GM12801 (cell line): ENCODE results near the gene ARL14.

ENCODE experiments used
- TF ChIP-seq, protein P1 (sequence below): IDR thresholded peaks from one replicate; pipeline ENCODE4 v1.5.1; 2011; ENCODE audit warnings: control low read depth; ENCODE audit not compliant: insufficient read length; ENCODE audit errors: extremely low read depth

Gene ARL14

DNA sequence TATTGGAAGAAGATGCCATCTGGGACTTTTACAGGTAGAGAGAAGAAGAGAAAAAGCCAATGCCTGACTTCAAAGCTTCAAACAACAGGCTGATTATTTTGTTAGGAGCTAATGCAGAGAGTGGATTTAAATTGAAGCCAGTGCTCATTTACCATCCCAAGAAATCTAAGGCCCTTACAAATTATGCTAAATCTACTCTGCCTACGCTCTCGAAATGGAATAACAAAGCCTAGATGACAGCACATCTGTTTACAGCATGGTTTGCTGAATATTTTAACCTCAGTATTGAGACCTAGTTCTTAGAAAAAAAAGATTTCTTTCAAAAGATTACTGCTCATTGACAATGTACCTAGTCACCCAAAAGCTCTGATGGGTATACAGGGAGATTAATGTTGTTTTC, 16.2 kb downstream of the ARL14 start:
- TF ChIP-seq, protein P1, sequence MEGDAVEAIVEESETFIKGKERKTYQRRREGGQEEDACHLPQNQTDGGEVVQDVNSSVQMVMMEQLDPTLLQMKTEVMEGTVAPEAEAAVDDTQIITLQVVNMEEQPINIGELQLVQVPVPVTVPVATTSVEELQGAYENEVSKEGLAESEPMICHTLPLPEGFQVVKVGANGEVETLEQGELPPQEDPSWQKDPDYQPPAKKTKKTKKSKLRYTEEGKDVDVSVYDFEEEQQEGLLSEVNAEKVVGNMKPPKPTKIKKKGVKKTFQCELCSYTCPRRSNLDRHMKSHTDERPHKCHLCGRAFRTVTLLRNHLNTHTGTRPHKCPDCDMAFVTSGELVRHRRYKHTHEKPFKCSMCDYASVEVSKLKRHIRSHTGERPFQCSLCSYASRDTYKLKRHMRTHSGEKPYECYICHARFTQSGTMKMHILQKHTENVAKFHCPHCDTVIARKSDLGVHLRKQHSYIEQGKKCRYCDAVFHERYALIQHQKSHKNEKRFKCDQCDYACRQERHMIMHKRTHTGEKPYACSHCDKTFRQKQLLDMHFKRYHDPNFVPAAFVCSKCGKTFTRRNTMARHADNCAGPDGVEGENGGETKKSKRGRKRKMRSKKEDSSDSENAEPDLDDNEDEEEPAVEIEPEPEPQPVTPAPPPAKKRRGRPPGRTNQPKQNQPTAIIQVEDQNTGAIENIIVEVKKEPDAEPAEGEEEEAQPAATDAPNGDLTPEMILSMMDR, result no peak

DNA sequence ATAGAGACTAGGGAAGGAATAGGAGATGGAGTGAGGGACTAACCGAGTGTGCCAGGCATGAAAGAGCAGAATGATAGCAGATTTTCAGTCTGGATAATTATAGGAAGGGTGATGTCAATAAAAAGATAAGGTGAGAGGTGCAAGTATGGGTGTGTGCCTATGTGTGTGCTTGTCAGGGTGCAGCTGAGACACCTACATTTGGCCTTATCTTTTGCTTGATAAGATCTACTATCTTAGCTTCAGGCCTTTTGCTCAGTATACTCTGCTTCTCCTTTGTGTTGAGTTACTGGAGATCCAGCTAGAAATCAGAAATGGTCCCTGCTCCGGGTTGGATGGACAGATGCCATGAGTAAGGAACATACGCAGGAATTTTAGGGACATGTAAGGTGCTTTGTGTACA, 17.4 kb downstream of the ARL14 start:
- TF ChIP-seq, protein P1, result no peak

- TF ChIP-seq, protein P1, result no peak
Measured at GRCh38 chr3:160695003-160695402, 18.0 kb downstream of the ARL14 start.

GRCh38 chr3:160695915-160696327, 19.0 kb downstream of the ARL14 start:
- TF ChIP-seq, protein P1, result no peak

DNA sequence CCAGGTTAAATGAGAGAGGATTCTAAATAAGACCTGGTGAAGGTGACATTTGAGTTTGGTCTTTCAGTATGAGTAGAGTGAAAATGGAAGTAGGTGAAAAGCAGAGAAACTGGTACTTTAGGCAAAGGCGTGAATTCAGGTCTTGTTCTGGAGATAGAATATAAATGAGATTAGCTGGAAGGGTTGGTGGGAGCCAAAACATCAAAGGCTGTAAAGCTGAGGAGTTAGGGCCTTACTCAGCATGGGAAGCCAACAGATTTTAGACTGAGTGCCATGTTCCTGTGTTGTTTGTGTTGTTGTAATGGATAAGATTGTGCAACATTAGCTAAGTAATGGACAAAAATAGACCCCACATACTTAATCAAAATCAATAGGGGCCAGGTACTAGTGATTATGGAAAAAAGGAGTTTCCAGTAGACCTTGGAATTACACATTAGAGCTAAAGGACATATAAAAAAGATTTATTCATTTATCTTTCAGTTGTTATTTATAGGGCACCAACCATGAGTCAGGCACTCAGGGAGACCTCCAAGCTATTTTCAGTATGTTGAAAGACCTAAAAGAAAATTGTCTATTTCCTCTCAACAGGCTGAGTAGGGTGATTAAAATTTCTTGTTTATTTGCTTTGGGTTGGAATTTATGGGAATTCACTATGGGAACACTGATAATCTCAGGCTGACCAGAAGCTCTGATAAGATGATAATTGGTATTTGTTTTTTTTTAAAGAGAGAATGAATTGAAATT, 20.8 kb downstream of the ARL14 start:
- TF ChIP-seq, protein P1, result no peak

DNA sequence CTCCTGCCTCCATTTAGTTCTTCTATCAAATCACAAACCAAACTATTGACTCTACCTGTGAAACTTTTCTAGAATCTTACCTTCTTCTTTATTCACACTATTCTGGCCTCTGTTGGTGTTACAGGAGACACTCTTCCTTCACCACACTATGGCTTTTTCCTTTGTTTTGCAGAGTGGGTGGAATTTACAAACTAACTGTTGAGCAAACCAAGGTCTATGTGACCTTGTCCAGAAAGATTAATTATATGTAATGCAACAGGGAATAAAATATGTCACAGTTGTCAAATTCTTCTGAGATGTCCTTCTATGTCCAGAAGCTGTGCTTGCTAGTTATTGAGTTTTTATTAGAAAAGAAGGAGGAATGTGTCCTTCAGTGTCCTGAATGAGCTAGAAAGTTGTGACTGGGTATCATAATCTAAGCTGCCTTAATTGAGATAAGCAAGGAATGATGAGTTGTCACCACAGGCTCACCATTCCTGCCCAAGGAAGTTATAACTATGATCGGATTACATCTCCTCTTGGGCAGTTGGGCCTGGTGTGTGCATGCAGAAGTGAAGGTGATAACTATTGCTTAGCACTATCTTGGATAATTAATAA, 21.7 kb downstream of the ARL14 start:
- TF ChIP-seq, protein P1, result no peak

DNA sequence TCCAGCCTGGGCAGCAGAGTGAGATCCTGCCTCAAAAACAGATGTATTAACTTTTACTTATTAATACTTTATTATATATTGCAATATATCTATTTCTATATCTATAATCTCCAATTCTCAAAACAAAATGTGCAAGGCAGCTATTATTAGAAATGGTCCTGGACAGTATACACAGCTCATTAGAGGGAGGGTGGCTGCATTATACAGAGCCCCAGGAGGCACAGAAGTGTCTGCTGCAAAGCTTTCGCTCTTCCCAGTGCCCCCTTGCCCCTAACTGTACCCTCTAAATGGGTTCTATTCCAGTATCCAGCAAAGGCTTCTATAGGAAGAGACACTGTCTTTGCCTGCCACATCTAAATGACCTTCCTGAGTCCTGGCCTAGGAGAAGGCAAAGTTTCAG, 24.5 kb downstream of the ARL14 start:
- TF ChIP-seq, protein P1, result no peak
